GM19193 (cell line): Measurements from ENCODE around the gene GMNC.

ENCODE experiments used
- POLR2A ChIP-seq: IDR thresholded peaks from 4 replicates; pipeline ENCODE4 v1.6.1; 2011; ENCODE audit not compliant: insufficient read depth, insufficient read length; ENCODE audit errors: extremely low read depth

The GMNC gene

DNA sequence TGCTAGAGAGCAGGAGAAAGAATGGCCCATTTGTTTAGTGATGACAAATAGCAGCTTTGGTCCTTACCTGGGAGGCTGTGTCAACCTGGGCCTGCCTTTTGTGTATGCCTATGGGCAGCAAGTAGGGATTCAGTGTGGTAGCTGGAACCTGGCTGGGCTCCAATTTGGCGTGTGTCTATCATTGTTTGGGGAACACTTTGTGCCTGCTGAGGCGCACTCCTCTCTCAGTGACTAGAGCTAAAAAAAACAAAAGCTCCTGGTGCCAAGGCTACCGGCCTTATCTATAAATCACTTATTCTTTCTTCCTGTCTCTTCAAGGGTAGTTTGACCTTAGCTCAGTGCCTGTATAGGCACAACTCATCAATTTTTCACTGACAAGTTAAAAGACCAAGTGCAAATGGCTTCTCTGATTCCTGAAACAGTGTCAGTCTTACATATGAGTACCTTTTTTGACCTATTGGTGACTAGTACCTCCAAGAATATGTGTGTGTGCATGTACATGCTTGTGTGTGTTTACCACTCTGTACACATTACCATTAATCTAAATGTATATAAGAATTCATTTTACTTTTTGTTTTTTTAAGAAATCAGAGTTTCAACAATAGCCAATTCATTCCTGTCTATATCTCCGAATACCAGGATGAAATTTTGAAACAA is 54.6 kb downstream of the GMNC start:
- no peak for TF ChIP-seq POLR2A
